GM18519 (cell line): ENCODE results near the gene DNAI7.

Experiments used
- ATAC-seq: cut with Tn5 transposase; IDR thresholded peaks from one replicate; pipeline ENCODE4 v1.9.1; 2021; ENCODE audit warnings: mild to moderate bottlenecking, moderate library complexity; ENCODE audit not compliant: unreplicated experiment, low FRiP score

Gene DNAI7

GRCh38 chr12:25102402-25102801 is 92.6 kb downstream of the DNAI7 start:
- ATAC-seq: no peak

GRCh38 chr12:25101092-25101445 is 93.9 kb downstream of the DNAI7 start:
- ATAC-seq: no peak

- no peak for ATAC-seq
Observed at GRCh38 chr12:25100194-25101091, 94.5 kb downstream of the DNAI7 start.

- ATAC-seq: no peak
Observed at GRCh38 chr12:25099010-25099409, 96.0 kb downstream of the DNAI7 start.

- no peak for ATAC-seq
Observed at GRCh38 chr12:25089738-25090137, 105.2 kb downstream of the DNAI7 start.

- no peak for ATAC-seq
Observed at GRCh38 chr12:25087596-25087995, 107.4 kb downstream of the DNAI7 start.

- no peak for ATAC-seq
Observed at GRCh38 chr12:25084816-25085215, 110.1 kb downstream of the DNAI7 start.

GRCh38 chr12:25083211-25083610 is 111.7 kb downstream of the DNAI7 start:
- ATAC-seq: no peak

GRCh38 chr12:25082628-25083027 is 112.3 kb downstream of the DNAI7 start:
- ATAC-seq: no peak

GRCh38 chr12:25079393-25079792 is 115.6 kb downstream of the DNAI7 start:
- ATAC-seq: no peak

- peak; percentile 47 for ATAC-seq
Observed at GRCh38 chr12:25074954-25075353, 120.0 kb downstream of the DNAI7 start.

GRCh38 chr12:25074113-25074512 is 120.8 kb downstream of the DNAI7 start:
- ATAC-seq: no peak

- no peak for ATAC-seq
Observed at GRCh38 chr12:25072906-25073650, 121.9 kb downstream of the DNAI7 start.

- no peak for ATAC-seq
Observed at GRCh38 chr12:25071366-25071765, 123.6 kb downstream of the DNAI7 start.

GRCh38 chr12:25069224-25069623 is 125.7 kb downstream of the DNAI7 start:
- ATAC-seq: no peak

- ATAC-seq: no peak
Observed at GRCh38 chr12:25065035-25065434, 129.9 kb downstream of the DNAI7 start.

GRCh38 chr12:25063873-25064628 is 130.9 kb downstream of the DNAI7 start:
- ATAC-seq: no peak

GRCh38 chr12:25058658-25059058 is 136.3 kb downstream of the DNAI7 start:
- peak; percentile 42 for ATAC-seq
